HG03159 (cell line): Measurements from ENCODE around the gene IQSEC3.
"Not testable (repeated sequence)": the region's sequence is repeated elsewhere in the genome, so short reads cannot be mapped to it uniquely, and the experiment has no call there.

Experiments used
- ATAC-seq: cut with Tn5 transposase; IDR thresholded peaks from one replicate; pipeline ENCODE4 v1.9.1; 2021; ENCODE audit warnings: mild to moderate bottlenecking, moderate library complexity; ENCODE audit not compliant: unreplicated experiment

Gene IQSEC3

DNA sequence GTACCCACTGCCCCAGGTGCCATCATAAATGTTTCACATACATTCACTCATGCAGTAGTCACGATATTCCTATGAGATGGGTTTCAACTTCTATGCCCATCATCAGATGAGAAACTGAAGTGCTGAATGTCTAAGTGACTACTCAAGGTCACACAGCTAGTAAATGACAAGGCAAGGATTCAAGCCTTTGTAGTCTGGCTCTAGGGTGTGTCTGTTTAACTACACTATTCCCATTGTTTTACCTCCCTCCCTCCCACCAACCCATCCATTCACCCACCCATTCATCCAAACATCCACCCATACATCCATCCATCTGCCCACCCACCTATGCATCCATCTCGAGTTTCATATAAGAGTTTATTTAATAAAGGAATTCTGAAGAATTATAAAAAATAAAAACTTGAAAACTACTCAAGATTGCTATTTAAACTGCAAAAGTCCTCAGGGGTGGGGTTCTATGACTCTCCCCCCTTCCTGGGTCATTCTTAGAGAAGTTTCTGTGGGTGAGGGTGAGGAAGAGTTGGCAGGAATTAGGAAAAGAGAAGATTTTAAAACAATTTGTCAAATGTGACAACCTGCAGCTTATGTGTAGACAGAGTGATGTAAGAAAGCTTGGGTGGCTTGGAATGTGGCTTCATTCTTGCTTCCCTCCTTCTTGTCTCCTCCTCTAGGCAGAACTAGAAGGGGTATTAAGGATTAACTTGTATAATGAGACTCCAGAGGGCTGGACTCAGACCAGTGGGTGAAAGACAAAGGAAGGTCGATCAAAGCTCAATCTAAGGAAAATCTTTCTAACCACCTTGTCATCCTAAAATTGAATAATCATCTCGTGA lies 13.4 kb upstream of the IQSEC3 start:
- not testable (repeated sequence) for ATAC-seq

DNA sequence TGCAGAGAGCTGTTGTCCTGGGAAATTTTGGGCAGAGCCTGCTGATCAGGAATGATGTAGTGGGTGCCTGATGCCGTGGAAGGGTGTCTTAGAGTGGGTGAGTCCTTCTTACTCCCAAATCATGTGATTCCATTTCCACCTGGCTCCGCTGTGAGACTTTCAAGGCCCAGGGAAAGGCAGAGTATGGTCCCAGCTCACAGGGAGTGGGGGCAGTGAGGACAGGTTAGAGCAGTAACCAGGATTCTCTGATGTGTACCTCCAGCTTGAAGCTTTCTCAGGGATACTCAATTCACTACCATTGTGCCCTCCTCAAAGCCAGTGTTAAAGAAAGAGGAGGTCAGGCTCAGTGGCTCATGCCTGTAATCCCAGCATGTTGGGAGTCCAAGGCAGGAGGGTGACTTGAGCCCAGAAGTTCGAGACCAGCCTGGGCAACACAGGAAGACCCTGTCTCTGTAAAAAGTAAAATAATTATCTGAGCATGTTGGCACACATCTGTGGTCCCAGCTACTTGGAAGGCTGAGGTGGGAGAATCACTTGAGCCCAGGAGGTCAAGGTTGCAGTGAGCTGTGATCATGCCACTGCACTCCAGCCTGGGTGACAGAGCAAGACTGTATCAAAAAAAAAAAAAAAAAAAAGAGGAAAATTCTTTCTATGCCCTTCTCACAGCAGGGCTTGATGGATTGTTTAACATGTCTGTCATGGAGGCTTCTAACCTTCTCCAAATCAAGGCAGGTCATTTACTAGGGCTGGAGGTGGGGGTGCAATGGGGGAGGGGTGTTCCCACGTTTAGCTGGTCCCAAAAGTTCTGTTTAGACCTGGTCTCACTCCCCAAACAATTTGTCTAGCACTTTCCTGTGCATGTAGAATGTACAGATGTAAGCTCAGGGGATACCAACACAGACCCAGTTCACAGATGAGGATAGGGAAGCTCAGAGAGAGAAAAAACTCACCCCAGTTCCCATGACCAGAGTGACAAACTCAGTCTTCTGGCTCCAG lies 12.5 kb upstream of the IQSEC3 start:
- ATAC-seq, result no peak

DNA sequence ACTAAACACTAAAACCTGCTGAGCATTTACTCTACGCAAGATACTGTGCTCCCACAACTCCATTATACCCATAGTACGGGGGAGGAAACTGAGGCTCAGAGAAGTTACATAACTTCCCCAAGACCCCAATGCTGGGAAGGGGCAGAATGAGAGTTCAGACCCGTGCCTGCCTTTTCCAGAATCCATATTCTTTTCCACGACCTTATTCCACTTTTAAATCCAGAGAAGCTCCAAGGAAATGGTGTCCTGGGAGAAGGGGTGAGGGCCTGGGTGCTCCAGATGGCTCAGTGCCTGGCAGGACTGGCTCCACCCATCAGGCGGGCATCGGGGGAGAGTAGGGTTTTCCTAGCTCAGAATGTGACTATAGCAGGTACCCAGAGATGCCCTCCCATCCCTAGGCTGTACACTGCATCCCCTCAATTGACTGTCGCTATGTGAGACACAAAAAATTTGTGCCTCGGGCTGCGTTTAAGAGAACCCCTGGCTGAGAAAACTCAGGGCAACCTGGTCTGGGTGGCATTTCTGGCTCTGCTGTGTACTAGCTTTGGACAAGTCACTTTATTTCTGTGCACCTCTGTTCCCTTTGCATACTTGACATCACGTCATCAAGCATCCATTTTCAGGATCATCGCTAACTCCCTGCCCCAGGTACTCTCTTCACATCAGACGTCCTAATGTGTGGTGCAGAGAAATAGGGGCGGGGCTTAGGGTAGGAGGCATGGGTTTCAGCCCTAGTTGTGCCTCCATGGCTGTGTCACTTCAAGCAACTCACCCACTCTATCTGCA lies 11.6 kb upstream of the IQSEC3 start:
- ATAC-seq, result no peak

DNA sequence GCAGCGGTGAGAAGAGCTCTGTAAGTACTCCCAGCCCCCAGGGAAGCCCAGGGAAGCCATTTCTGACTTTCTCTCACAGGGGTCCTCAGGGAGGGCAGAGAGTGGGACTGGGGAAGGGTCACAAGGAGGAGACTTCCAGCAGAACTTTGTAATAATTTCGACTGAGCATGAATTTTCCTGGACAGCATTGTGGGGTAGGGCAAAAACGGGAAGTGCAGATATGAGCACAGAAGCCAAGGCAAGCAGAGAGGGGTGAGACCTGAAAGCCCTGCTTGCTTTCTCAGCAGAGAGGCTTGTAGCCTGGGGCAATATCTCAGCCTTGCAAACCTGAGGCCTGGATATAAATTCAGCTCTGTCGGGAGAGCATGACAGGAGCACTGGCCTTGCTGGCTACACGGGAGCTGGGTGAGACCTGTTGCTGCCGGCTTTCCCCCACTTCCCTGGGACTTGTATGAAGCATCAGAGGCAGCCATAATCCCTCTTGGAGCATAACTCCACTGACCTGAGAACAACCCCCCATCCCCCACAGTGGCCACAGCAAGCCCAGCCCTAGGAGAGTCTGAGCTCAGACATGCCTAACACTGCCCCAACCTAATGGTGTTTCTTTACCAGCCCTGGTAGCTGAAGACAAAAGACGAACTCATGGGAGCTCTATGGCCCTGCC lies 9.8 kb upstream of the IQSEC3 start:
- ATAC-seq, result no peak

DNA sequence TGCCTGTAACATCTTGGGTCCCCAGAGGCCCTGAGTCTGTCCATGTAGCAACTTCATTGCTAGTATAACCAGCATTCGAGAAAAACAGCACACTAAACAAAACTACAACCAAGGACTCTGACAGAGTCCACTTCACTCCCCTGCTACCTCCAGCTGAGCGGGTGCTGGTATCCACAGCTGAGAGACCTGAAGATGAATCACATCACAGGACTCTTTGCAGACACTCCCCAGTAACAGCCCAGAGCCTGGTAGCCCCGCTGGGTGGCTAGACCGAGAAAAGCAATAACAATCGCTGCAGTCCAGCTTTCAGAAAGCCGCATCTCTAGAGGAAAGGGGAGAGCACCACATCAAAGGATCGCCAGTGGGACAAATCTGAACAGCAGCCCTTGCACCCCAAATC lies 9.0 kb upstream of the IQSEC3 start:
- ATAC-seq, result no peak

DNA sequence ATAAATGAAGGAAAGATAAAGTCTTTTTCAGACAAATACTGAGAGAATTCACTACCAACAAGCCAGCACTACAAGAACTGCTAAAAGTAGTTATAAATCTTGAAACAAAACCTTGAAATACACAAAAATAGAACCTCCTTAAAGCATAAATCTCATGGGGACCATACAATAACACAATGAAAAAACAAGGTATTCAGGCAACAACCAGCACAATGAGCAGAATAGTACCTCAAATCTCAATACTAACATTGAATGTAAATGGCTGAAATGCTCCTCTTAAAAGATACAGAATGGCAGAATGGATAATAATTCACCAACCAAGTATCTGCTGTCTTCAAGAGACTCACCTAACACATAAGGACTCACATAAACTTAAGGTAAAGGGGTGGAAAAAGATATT lies 7.7 kb upstream of the IQSEC3 start:
- no peak for ATAC-seq

DNA sequence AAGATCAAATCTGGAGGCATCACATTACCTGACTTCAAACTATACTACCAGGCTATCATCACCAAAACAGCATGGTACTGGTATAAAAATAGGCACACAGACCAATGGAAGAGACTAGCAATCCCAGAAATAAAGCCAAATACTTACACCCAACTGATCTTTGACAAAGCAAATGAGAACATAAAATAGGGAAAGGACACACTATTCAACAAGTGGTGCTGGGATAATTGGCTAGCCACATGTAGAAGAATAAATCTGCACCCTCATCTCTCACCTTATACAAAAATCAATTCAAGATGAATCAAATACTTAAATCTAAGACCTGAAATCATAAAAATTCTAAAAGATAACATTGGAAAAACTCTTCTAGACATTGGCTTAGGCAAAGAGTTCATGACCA lies 4.7 kb upstream of the IQSEC3 start:
- ATAC-seq, result not testable (repeated sequence)

DNA sequence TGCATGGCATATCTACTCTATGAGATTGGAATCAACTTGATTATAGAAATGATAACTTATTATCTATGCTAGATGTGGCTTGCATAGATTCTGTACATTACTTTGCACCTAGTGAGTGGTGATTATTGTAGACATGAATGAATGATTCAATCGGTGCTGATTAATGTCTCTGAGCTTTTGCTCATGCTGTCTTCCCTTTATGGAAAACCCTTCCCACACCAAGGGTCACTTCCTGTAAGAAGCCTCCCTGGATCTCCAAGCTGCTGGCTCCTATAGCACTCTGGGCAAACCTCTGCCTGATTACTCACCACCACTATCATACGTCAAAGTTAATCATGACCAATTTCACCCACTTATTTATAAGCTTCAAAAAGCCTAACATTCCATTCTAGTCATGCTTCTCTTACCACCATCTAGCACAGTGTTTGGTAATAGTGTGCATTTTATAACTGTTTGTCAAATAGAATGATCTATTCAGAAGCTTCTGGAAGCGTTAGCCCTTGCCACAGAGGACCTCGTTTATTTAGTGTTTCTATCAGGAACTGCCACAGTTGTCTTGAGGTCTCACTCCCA lies 990 bp upstream of the IQSEC3 start:
- not testable (repeated sequence) for ATAC-seq

DNA sequence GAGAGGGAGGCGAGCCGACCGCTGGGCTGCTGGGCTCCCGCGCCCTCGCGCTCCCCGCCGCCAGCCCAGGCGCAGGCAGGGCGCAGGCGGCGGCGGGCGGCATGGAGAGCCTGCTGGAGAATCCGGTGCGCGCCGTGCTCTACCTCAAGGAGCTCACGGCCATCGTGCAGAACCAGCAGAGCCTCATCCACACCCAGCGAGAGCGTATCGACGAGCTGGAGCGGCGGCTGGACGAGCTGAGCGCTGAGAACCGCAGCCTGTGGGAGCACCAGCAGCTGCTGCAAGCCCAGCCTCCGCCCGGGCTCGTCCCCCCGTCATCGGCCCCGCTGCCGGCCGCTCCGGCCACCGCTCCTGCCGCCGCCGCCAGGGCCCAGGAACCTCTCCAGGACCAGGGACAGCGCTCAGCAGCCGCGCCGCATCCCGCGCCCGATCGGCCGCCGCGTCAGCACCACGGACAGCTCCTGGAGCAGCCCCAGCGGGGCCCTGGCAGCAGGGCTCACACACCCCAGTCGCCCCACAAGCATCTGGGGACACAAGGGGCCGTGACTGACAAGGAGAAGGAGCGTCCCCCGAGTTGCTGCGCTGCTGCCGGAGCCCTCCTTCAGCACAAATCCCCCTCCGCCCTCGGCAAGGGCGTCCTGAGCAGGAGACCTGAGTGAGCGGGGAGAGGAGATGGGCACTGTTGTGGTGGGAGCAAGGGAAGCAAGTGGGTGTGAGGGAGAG lies 376 bp downstream of the IQSEC3 start:
- ATAC-seq, result peak; percentile 72

DNA sequence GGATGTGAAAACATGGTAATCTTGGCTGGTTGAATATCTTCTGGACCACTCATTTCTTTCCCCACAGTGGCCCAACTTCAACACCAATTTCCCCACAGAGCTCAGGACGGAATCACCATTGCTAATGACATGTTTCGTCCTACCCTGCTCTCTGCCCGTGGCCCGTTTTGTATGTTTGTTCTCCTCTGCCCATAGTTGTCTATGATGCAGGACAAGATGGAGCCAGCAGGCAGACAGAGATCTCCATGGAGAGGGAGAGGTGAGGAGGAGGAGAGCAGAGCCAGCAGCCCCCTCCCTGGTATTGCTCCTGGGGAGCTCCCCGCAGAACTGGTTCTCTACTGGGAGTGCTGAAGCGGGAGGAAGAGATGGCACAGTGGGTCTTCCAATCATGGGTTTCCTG lies 3.1 kb downstream of the IQSEC3 start:
- ATAC-seq, result not testable (repeated sequence)

DNA sequence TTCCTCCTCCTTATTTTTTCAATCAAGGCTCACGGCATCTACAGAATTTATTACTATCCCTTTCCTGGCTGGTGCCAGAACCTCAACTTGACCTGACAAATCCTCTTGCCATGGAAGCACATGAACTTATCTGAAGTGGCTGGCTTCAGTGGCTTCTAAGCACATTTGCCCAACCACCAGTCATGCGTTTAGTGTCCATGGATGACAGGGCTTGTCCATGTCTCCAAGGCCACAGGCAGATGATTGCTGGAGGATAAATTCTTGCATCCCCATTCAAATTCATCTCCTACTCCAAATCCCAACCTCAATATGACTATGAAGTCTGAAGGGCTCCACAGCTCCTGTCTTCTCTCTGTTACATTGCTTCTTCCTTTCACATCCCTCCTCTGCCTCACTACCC lies 4.0 kb downstream of the IQSEC3 start:
- ATAC-seq, result not testable (repeated sequence)

DNA sequence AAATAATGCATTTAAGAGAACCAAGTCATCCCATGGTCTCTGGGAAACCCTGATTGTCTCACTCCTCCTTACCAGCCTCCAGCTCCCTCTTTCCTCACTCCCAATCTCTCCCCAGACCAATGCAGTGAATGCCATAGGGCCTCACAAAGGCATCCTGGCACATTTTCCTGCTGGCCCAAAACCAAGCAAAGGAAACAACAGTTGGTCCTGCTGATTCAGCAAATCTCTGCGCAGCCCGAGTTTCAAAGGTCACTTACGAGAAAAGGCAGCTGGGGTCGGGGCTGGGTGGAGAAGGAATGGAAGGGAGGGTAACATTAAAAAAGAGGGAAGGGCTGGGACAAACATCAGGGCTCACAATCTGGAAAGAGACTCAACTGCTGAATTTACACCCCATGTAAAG lies 5.5 kb downstream of the IQSEC3 start:
- ATAC-seq, result not testable (repeated sequence)

DNA sequence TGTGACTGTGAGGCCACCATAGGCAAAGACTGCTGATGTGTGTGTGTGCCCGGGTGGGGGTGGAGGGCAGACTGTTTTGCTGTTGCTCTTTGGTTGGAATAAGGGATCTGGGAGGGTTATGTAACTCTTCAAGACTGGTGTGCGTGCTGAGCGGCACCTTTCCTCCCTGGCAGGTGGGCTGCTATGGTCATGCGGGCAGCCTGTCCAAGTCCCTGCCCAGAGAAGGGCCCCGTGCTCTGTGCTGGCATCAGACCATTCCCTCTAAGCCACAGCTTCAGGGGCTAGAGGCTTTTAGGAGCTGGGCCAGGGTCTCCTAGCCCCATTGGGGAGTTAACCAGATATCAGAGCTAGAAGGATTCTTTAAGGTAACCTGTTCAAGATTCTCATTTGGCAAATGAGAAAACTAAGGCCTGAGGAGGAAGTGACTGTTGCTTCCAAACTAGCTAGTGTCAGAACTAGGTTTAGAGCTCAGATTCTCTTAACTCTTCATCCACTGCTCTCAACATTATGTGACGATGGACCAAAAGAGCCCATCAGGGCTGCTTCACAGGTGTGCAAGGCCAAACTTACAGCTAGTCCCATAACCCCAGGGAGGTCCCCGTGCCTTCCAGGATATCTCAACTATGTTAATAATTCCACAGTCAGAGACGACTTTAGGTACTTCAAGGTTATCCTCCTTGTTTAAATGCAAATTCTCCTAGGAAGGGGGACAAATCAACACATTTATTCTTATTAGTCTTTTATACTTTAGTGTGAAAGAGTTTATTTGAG lies 8.0 kb downstream of the IQSEC3 start:
- ATAC-seq, result not testable (repeated sequence)

DNA sequence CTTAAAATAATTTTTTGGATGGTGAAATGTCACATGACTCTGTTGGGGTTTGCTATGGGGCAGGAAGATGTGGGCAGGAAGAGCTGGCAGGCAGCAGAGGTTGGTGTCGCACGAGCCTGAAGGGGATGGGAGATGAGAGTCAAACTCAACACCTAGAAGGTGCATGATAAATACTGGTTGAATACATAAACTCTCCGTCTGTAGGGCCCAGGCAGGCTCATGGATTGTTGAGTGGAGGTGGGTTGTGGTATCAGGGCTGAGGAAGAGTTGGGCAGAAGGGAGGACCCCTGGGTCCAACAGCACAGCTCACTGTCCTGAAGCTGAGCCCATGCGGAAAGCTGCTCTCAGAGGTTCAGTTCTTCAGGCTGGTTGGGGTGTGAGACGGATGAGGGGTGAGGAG lies 9.0 kb downstream of the IQSEC3 start:
- not testable (repeated sequence) for ATAC-seq

DNA sequence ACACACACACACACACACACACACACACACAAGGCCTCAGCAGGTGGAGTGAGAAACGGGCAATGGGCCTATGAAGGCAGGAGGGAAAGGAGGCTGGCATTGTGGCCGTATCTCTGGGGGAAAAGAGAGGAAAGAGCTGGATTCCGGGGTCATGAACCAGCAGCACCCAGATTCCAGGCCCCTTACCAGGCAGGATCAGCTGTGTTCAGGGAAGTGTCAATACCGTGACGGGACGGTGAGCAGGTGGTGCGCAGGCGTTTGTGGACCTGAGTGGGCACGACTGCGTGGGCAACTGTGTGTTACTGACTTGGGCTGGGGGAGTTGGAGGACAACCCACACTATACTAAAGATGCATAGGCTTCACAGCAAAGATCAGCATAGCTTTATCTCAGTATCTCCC lies 9.5 kb downstream of the IQSEC3 start:
- not testable (repeated sequence) for ATAC-seq

DNA sequence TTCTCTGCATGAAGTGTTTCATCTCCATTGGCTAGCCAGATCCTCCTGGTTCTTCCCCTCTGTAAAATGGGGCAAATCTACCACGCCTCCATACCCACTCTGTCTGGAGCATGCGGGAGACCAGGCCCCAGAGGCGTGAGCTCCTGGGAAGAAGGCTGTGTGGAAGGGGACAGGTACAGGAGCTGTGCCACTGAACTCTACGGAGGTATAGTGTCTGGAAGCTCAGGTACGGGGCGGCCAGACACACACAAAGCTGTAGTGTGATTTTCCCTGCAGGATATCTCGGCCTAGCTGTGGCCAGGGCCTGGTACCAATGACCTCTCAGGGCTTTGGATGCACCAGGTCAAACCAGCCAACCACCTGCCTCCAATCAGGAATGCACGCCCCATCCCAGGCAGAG lies 10.0 kb downstream of the IQSEC3 start:
- ATAC-seq, result not testable (repeated sequence)

DNA sequence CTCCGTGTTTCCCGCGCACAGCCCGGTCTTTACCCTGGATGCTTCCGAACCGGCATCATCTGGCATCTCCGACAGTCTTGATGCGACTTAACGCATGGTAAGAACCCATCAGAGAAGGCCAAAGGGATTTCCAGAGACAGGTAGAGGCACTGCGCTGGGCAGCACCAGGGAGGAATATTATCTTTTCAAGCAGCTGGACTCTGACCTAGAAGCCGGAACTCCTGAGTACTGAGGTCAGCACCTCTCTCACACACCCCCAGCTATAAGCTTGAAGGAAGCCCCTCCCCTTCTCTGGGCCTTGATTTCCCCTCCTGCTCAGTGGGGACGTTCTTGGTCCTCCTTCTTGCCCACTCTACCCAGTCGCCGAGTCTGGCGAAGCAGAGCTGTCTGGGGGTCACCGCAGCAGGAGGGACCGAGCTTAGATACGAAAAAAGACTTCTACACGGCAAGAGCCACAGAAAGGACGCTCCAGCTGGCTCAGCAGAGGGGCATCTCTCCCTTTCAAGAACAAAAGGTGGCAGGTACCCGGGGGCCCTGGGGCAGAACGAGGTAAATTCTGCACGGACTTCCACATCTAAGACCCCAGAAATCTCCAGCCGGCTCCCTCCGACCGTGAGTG lies 10.6 kb downstream of the IQSEC3 start:
- not testable (repeated sequence) for ATAC-seq

DNA sequence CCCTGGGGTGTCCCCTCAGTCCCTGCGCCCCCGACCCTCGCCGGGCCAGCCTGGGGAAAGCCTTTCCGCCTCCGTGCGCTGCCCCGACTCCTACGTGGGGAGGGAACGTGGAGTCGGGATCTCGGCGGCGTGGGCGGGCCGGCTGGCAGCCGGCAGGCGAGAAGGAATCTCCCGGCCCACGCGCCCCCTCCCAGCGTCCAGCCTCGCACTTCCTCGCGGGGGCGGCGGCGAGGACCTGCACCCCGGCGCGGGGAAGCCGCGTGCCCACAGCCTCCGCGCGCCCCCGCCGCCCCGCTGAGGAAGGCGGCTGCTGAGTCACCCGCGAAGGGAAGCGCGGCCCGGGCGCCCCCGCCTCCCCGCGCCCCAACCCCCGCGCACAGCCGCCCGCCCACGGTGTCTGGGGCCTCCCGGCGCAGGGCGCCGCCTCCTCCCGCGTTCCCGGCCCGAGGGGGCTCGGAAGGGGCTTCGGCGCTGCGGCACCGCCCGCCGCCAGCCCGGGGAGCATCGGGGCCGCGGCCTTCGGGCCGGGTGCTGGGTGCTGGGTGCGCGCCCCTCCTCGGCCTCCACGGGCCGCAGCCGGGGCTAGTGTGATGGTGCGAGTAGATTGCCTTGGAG lies 11.3 kb downstream of the IQSEC3 start:
- ATAC-seq, result not testable (repeated sequence)
